Calu3 (cell line): ENCODE results near the gene MAG. TPM values are rescaled to one million over a fixed set of nuclear protein-coding genes. Genes with fewer than 3 reads are reported as not detected.

Source experiments
- BruUV-seq: library from RNA; stranded (reverse); fragments of 400-500 nt; replicated peaks from 2 replicates; lab custom pipeline; 2021; lab: Mats Ljungman, UMichigan
- CTCF ChIA-PET: fragments of 300-600 bp; sonication (Branson Sonifier 250); formaldehyde crosslinking; loops from one replicate; lab custom pipeline; 2022; ENCODE audit warnings: antibody characterized with exemption; lab: Charles Lee
- DNase-seq: peaks from one replicate; pipeline ENCODE4 v3.0.0; 2022
- H3K27ac Mint-ChIP-seq: one replicate; pipeline ENCODE4 v1.8.0; 2022; ENCODE audit warnings: mixed read lengths; ENCODE audit not compliant: unreplicated experiment
- H3K27me3 Mint-ChIP-seq: one replicate; pipeline ENCODE4 v1.8.0; 2022; ENCODE audit warnings: mixed read lengths; ENCODE audit not compliant: unreplicated experiment
- H3K36me3 Mint-ChIP-seq: one replicate; pipeline ENCODE4 v1.8.0; 2022; ENCODE audit warnings: mild to moderate bottlenecking, moderate library complexity, mixed read lengths; ENCODE audit not compliant: insufficient read depth, unreplicated experiment
- H3K4me1 Mint-ChIP-seq: one replicate; pipeline ENCODE4 v1.8.0; 2022; ENCODE audit warnings: mild to moderate bottlenecking, low read depth, mixed read lengths; ENCODE audit not compliant: unreplicated experiment
- H3K4me3 Mint-ChIP-seq: one replicate; pipeline ENCODE4 v1.8.0; 2022; ENCODE audit warnings: mild to moderate bottlenecking, low read depth, moderate library complexity, mixed read lengths; ENCODE audit not compliant: unreplicated experiment
- H3K9me3 Mint-ChIP-seq: one replicate; pipeline ENCODE4 v1.8.0; 2022; ENCODE audit warnings: low read depth, mixed read lengths; ENCODE audit not compliant: unreplicated experiment
- CTCF ChIP-seq: fragments of 200-600 bp; IDR thresholded peaks from one replicate; pipeline ENCODE4 v1.8.0; 2022; ENCODE audit warnings: antibody characterized with exemption; ENCODE audit not compliant: unreplicated experiment
- intact Hi-C: fragments of 100-400 bp; cut with micrococcal nuclease; formaldehyde crosslinking; loops from one replicate; pipeline ENCODE4 v1.10.0; 2022; ENCODE audit not compliant: unreplicated experiment
- total RNA-seq: library from RNA; stranded (reverse); gene quantifications from 2 replicates; pipeline ENCODE4 v1.2.3, GENCODE V29; 2022

MAG gene
- total RNA-seq, 1 experiment from 2014 or later, result not detected

GRCh38 chr19:35347930-35348298 is 56.0 kb downstream of the MAG start:
- TF ChIP-seq CTCF, result no peak
- CTCF ChIA-PET, result interaction anchor here (0.6 kb wide), 1 partner anchor 1485 kb away, joined by 6 read pairs; no protein-coding TSS in a partner anchor
- peaks cover 63% of the 10 kb centered on the region for H3K27me3 Mint-ChIP-seq
- H3K27ac Mint-ChIP-seq, result no peak overlapping the region
- DNase-seq, result no peak
- H3K36me3 Mint-ChIP-seq, result no peaks in the 10 kb centered on the region
- intact Hi-C loops, result no loop called here
- no peaks in the 10 kb centered on the region for H3K9me3 Mint-ChIP-seq
- no TSS peak for BruUV-seq
- no peaks in the 10 kb centered on the region for H3K4me1 Mint-ChIP-seq
- H3K4me3 Mint-ChIP-seq, result no peak overlapping the region

- DNase-seq, result no peak
- Mint-ChIP-seq H3K4me1 (no peaks in the 10 kb centered on the region), H3K9me3 (no peaks in the 10 kb centered on the region), H3K4me3 (no peak overlapping the region), H3K36me3 (no peaks in the 10 kb centered on the region), H3K27me3 (peaks cover 61% of the 10 kb centered on the region), H3K27ac (no peak overlapping the region)
- CTCF ChIA-PET, result interaction anchor here (0.5 to 1.7 kb wide), 2 partner anchors 68 to 146 kb away, joined by 3 to 4 read pairs; no protein-coding TSS in a partner anchor
- BruUV-seq, result no TSS peak
- intact Hi-C loops, result no loop called here
- no peak for TF ChIP-seq CTCF
These were observed 57.1 kb downstream of the MAG start for GRCh38 chr19:35348911-35349611.

- H3K4me1 Mint-ChIP-seq, result no peaks in the 10 kb centered on the region
- no peak overlapping the region for H3K4me3 Mint-ChIP-seq
- H3K9me3 Mint-ChIP-seq, result no peaks in the 10 kb centered on the region
- intact Hi-C loops, result no loop called here
- TF ChIP-seq CTCF, result no peak
- no peak for DNase-seq
- BruUV-seq, result no TSS peak
- no peaks in the 10 kb centered on the region for H3K36me3 Mint-ChIP-seq
- CTCF ChIA-PET, result interaction anchor here (0.5 to 1.7 kb wide), 3 partner anchors 30 to 145 kb away, joined by 3 to 4 read pairs (median 3); no protein-coding TSS in a partner anchor
- peaks cover 61% of the 10 kb centered on the region for H3K27me3 Mint-ChIP-seq
- no peak overlapping the region for H3K27ac Mint-ChIP-seq
These were observed 57.9 kb downstream of the MAG start for GRCh38 chr19:35349614-35350521.

GRCh38 chr19:35350591-35350990 is 58.6 kb downstream of the MAG start:
- BruUV-seq, result no TSS peak
- Mint-ChIP-seq H3K27me3 (peaks cover 64% of the 10 kb centered on the region), H3K27ac (no peak overlapping the region), H3K4me3 (no peak overlapping the region), H3K9me3 (no peaks in the 10 kb centered on the region), H3K36me3 (no peaks in the 10 kb centered on the region), H3K4me1 (no peaks in the 10 kb centered on the region)
- TF ChIP-seq CTCF, result no peak
- CTCF ChIA-PET, result interaction anchor here (0.6 to 1.7 kb wide), 2 partner anchors 145 to 263 kb away, joined by 4 to 5 read pairs; no protein-coding TSS in a partner anchor
- intact Hi-C loops, result no loop called here
- DNase-seq, result no peak
